ENCODE results near the gene MPL. TPM values are rescaled to one million over a fixed set of nuclear protein-coding genes. Genes with fewer than 3 reads are reported as not detected.

The MPL gene
- total RNA-seq, 1 experiment from 2014 or later, result not detected

- Histone ChIP-seq H3K36me3 (ENCODE audit: insufficient read depth, low read length) (no peaks in the 10 kb centered on the region), H3K4me3 (ENCODE audit: low read length) (no peak overlapping the region), H3K9me3 (ENCODE audit: low read length) (no peaks in the 10 kb centered on the region), H2AFZ (ENCODE audit: low read length) (no peak overlapping the region), H4K20me1 (ENCODE audit: insufficient read depth, low read depth, low read length) (no peaks in the 10 kb centered on the region), H3K79me2 (ENCODE audit: low read length) (no peaks in the 10 kb centered on the region), H3K9me2 (replicated peaks; ENCODE audit: insufficient read depth, low read length) (no peaks in the 10 kb centered on the region), H3K27me3 (ENCODE audit: low read length) (no peaks in the 10 kb centered on the region), H3K4me1 (ENCODE audit: low read length) (no peaks in the 10 kb centered on the region), H3K27ac (ENCODE audit: low read length) (no peak overlapping the region), H3K4me2 (ENCODE audit: low read depth, low read length, poor library complexity, severe bottlenecking) (no peak overlapping the region), H3K9ac (ENCODE audit: low read length) (no peak overlapping the region)
- no peak for DNase-seq
Observed at GRCh38 chr1:43311521-43311920, 26.1 kb upstream of the MPL start.

DNA sequence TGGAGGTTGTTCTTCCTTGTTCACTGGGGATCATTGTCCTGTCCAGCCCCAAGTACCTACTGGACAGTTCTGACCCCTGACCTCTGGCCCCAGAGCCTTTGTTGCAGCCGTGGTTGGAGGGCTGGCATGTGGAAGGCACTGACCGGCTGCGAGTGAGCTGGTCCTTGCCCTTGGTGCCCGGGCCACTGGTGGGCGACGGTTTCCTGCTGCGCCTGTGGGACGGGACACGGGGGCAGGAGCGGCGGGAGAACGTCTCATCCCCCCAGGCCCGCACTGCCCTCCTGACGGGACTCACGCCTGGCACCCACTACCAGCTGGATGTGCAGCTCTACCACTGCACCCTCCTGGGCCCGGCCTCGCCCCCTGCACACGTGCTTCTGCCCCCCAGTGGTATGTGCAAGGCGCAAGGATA, 25.4 kb upstream of the MPL start:
- Histone ChIP-seq H3K4me3 (ENCODE audit: low read length) (no peak overlapping the region), H4K20me1 (ENCODE audit: insufficient read depth, low read depth, low read length) (no peaks in the 10 kb centered on the region), H2AFZ (ENCODE audit: low read length) (no peak overlapping the region), H3K9ac (ENCODE audit: low read length) (no peak overlapping the region), H3K27ac (ENCODE audit: low read length) (no peak overlapping the region), H3K27me3 (ENCODE audit: low read length) (no peaks in the 10 kb centered on the region), H3K79me2 (ENCODE audit: low read length) (no peaks in the 10 kb centered on the region), H3K4me2 (ENCODE audit: low read depth, low read length, poor library complexity, severe bottlenecking) (no peak overlapping the region), H3K9me2 (replicated peaks; ENCODE audit: insufficient read depth, low read length) (no peaks in the 10 kb centered on the region), H3K36me3 (ENCODE audit: insufficient read depth, low read length) (no peaks in the 10 kb centered on the region), H3K4me1 (ENCODE audit: low read length) (no peaks in the 10 kb centered on the region), H3K9me3 (ENCODE audit: low read length) (no peaks in the 10 kb centered on the region)
- no peak for DNase-seq

GRCh38 chr1:43312663-43313515, 24.7 kb upstream of the MPL start:
- no peaks in the 10 kb centered on the region for H3K4me1 ChIP-seq (ENCODE audit: low read length)
- DNase-seq, result no peak
- no peak overlapping the region for H3K4me2 ChIP-seq (ENCODE audit: low read depth, low read length, poor library complexity, severe bottlenecking)
- no peak overlapping the region for H3K4me3 ChIP-seq (ENCODE audit: low read length)
- no peak overlapping the region for H3K27ac ChIP-seq (ENCODE audit: low read length)
- H2AFZ ChIP-seq (ENCODE audit: low read length), result no peak overlapping the region
- H3K9me2 ChIP-seq (replicated peaks; ENCODE audit: insufficient read depth, low read length), result no peaks in the 10 kb centered on the region
- H3K27me3 ChIP-seq (ENCODE audit: low read length), result no peaks in the 10 kb centered on the region
- H3K9me3 ChIP-seq (ENCODE audit: low read length), result no peaks in the 10 kb centered on the region
- no peaks in the 10 kb centered on the region for H3K36me3 ChIP-seq (ENCODE audit: insufficient read depth, low read length)
- no peaks in the 10 kb centered on the region for H4K20me1 ChIP-seq (ENCODE audit: insufficient read depth, low read depth, low read length)
- H3K9ac ChIP-seq (ENCODE audit: low read length), result no peak overlapping the region
- no peaks in the 10 kb centered on the region for H3K79me2 ChIP-seq (ENCODE audit: low read length)

DNA sequence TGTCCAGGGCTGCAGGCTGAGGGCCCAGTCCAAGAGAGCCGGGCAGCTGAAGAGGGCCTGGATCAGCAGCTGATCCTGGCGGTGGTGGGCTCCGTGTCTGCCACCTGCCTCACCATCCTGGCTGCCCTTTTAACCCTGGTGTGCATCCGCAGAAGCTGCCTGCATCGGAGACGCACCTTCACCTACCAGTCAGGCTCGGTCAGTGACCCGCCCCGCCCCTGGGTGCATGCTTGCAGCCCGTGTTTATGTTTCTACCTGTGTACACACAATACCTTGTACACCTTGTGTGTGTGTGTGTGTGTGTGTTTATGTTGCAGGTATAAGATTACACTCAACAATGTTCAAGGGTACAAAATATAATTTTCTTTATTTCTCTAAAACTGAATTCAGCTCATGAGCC, 23.8 kb upstream of the MPL start:
- no peak for DNase-seq
- Histone ChIP-seq H3K4me2 (ENCODE audit: low read depth, low read length, poor library complexity, severe bottlenecking) (no peak overlapping the region), H4K20me1 (ENCODE audit: insufficient read depth, low read depth, low read length) (no peaks in the 10 kb centered on the region), H3K9me2 (replicated peaks; ENCODE audit: insufficient read depth, low read length) (no peaks in the 10 kb centered on the region), H2AFZ (ENCODE audit: low read length) (no peak overlapping the region), H3K27ac (ENCODE audit: low read length) (no peak overlapping the region), H3K27me3 (ENCODE audit: low read length) (no peaks in the 10 kb centered on the region), H3K4me1 (ENCODE audit: low read length) (no peaks in the 10 kb centered on the region), H3K36me3 (ENCODE audit: insufficient read depth, low read length) (no peaks in the 10 kb centered on the region), H3K9ac (ENCODE audit: low read length) (no peak overlapping the region), H3K9me3 (ENCODE audit: low read length) (no peaks in the 10 kb centered on the region), H3K79me2 (ENCODE audit: low read length) (no peaks in the 10 kb centered on the region), H3K4me3 (ENCODE audit: low read length) (no peak overlapping the region)

- Histone ChIP-seq H4K20me1 (ENCODE audit: insufficient read depth, low read depth, low read length) (no peaks in the 10 kb centered on the region), H3K9me2 (replicated peaks; ENCODE audit: insufficient read depth, low read length) (no peaks in the 10 kb centered on the region), H3K27me3 (ENCODE audit: low read length) (no peaks in the 10 kb centered on the region), H3K4me1 (ENCODE audit: low read length) (no peaks in the 10 kb centered on the region), H3K27ac (ENCODE audit: low read length) (no peak overlapping the region), H3K79me2 (ENCODE audit: low read length) (no peaks in the 10 kb centered on the region), H3K4me2 (ENCODE audit: low read depth, low read length, poor library complexity, severe bottlenecking) (no peak overlapping the region), H3K9ac (ENCODE audit: low read length) (no peak overlapping the region), H3K9me3 (ENCODE audit: low read length) (no peaks in the 10 kb centered on the region), H2AFZ (ENCODE audit: low read length) (no peak overlapping the region), H3K4me3 (ENCODE audit: low read length) (no peak overlapping the region), H3K36me3 (ENCODE audit: insufficient read depth, low read length) (no peaks in the 10 kb centered on the region)
- no peak for DNase-seq
Observed at GRCh38 chr1:43314233-43314632, 23.4 kb upstream of the MPL start.

DNA sequence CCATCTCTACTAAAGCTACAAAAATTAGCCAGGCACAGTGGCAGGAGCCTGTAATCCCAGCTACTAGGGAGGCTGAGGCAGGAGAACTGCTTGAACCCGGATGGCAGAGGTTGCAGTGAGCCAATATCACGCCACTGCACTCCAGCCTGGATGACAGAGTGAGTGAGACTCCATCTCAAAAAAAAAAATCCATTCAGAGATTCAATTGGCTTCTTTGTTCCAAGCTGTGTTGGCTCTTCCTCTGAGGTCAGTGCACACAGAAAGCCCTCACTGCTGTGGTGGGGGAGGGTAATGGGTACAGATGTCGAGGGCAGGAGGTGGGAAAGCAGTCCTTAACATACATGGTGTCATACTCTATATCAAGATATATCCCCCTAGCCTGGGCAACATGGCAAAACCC, 22.1 kb upstream of the MPL start:
- no peaks in the 10 kb centered on the region for H3K4me1 ChIP-seq (ENCODE audit: low read length)
- no peak overlapping the region for H2AFZ ChIP-seq (ENCODE audit: low read length)
- no peak overlapping the region for H3K4me3 ChIP-seq (ENCODE audit: low read length)
- no peaks in the 10 kb centered on the region for H3K36me3 ChIP-seq (ENCODE audit: insufficient read depth, low read length)
- no peak overlapping the region for H3K9ac ChIP-seq (ENCODE audit: low read length)
- H3K27ac ChIP-seq (ENCODE audit: low read length), result no peak overlapping the region
- H3K9me2 ChIP-seq (replicated peaks; ENCODE audit: insufficient read depth, low read length), result no peaks in the 10 kb centered on the region
- no peak overlapping the region for H3K4me2 ChIP-seq (ENCODE audit: low read depth, low read length, poor library complexity, severe bottlenecking)
- no peak for DNase-seq
- H3K79me2 ChIP-seq (ENCODE audit: low read length), result no peaks in the 10 kb centered on the region
- H4K20me1 ChIP-seq (ENCODE audit: insufficient read depth, low read depth, low read length), result no peaks in the 10 kb centered on the region
- H3K9me3 ChIP-seq (ENCODE audit: low read length), result no peaks in the 10 kb centered on the region
- H3K27me3 ChIP-seq (ENCODE audit: low read length), result no peaks in the 10 kb centered on the region

DNA sequence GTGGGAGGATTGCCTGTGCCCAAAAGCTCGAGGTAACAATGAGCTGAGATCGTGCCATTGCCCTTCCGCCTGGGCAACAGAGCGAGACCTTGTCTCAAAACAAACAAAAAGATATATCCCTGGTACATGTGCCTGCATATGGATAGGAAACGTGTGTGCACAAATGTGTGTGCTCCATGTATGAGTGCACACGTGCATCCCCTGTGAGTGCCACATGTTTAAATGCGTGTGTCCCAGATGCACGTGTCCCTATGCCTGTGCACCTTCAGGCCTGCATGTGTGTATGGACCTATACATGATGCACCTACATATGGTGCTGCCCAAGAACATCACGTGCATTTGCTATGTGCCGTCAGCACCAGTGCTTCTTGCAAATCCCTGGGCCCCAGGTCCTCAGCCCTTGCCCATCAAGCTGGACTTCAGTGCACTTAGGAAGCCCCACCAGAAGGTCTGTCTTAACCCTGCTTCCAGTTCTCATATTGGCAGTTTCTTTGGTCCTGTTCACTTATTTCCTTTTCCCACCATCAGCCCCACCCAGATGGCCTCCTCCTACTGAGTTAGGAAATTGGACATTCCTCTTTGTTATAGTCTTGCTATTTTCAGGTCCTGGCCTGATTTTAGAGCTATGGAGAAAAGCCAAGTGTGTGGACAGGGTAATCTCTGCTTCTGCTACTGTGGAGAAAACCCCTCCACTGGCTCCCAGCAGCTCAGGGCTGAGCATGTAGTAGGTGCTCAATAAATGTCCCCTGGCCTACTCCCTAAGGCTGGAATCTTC, 21.5 kb upstream of the MPL start:
- H3K4me2 ChIP-seq (ENCODE audit: low read depth, low read length, poor library complexity, severe bottlenecking), result no peak overlapping the region
- H3K9me3 ChIP-seq (ENCODE audit: low read length), result no peaks in the 10 kb centered on the region
- H3K27ac ChIP-seq (ENCODE audit: low read length), result no peak overlapping the region
- no peaks in the 10 kb centered on the region for H3K36me3 ChIP-seq (ENCODE audit: insufficient read depth, low read length)
- H3K79me2 ChIP-seq (ENCODE audit: low read length), result no peaks in the 10 kb centered on the region
- no peaks in the 10 kb centered on the region for H3K4me1 ChIP-seq (ENCODE audit: low read length)
- H3K4me3 ChIP-seq (ENCODE audit: low read length), result no peak overlapping the region
- H3K27me3 ChIP-seq (ENCODE audit: low read length), result no peaks in the 10 kb centered on the region
- H3K9me2 ChIP-seq (replicated peaks; ENCODE audit: insufficient read depth, low read length), result no peaks in the 10 kb centered on the region
- H2AFZ ChIP-seq (ENCODE audit: low read length), result no peak overlapping the region
- no peak overlapping the region for H3K9ac ChIP-seq (ENCODE audit: low read length)
- no peaks in the 10 kb centered on the region for H4K20me1 ChIP-seq (ENCODE audit: insufficient read depth, low read depth, low read length)
- DNase-seq, result no peak

DNA sequence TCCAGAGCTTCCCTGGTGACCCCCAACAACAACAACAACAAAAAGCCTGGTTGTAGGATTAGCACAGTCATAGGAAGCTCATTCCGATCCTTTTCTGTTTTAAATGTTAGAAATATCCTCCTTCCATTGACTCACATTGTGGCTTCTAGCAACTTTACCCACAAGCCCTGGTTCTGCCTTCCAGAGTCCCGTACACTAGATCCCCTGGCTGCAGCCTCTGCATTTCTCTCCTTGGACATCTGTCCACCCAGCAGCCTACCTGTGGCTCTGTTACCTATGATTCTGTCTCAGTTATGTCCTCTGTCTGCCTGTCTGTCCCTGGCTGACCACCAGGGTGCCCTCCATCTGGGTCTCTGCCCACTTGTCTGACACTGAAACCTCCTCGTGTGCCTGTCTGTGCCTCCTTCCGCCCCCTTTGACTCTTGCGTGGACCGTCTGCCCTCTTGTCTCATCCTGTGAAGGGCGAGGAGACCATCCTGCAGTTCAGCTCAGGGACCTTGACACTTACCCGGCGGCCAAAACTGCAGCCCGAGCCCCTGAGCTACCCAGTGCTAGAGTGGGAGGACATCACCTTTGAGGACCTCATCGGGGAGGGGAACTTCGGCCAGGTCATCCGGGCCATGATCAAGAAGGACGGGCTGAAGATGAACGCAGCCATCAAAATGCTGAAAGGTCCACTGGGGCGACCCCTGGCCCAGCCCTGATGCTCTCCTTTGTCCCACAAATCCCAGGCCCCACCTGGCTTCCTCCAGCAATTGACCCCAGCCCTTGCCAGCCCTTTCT, 20.7 kb upstream of the MPL start:
- Histone ChIP-seq H3K36me3 (ENCODE audit: insufficient read depth, low read length) (no peaks in the 10 kb centered on the region), H3K9me2 (replicated peaks; ENCODE audit: insufficient read depth, low read length) (no peaks in the 10 kb centered on the region), H4K20me1 (ENCODE audit: insufficient read depth, low read depth, low read length) (no peaks in the 10 kb centered on the region), H3K27me3 (ENCODE audit: low read length) (no peaks in the 10 kb centered on the region), H3K27ac (ENCODE audit: low read length) (no peak overlapping the region), H3K9me3 (ENCODE audit: low read length) (no peaks in the 10 kb centered on the region), H3K4me3 (ENCODE audit: low read length) (no peak overlapping the region), H3K79me2 (ENCODE audit: low read length) (no peaks in the 10 kb centered on the region), H3K4me1 (ENCODE audit: low read length) (no peaks in the 10 kb centered on the region), H2AFZ (ENCODE audit: low read length) (no peak overlapping the region), H3K4me2 (ENCODE audit: low read depth, low read length, poor library complexity, severe bottlenecking) (no peak overlapping the region), H3K9ac (ENCODE audit: low read length) (no peak overlapping the region)
- no peak for DNase-seq
